Measurements from ENCODE around the gene PARM1. TPM values are rescaled to one million over a fixed set of nuclear protein-coding genes. Genes with fewer than 3 reads are reported as not detected.

Gene PARM1
- total and polyA plus RNA-seq, 9 of the 15 experiments (the other 6 are each of a cell fraction or from before 2014, with no cell fraction given) = 0.07 TPM; not detected in 8

GRCh38 chr4:75054078-75054477 is 121.2 kb downstream of the PARM1 start (continued):
- no peak for TF ChIP-seq ZNF318 (IDR thresholded peaks at IDR 0.05; ENCODE audit: borderline replicate concordance in 1 of 2, low read depth in 1 of 2)
- no peak for TF ChIP-seq ARID1B (IDR thresholded peaks at IDR 0.05)
- TF ChIP-seq RFX1 (IDR thresholded peaks at IDR 0.05) = no peak
- no peak for TF ChIP-seq THAP7 (CRISPR knock-in tag; IDR thresholded peaks at IDR 0.05)
